ENCODE data around the gene SLIT1. TPM values are rescaled to one million over a fixed set of nuclear protein-coding genes. Genes with fewer than 3 reads are reported as not detected.

The SLIT1 gene
- polyA plus RNA-seq, 1 donor (not counting 4 experiments of a cell fraction or from before 2014, with no cell fraction given) = 0.01 TPM

- Histone ChIP-seq H2AFZ (ENCODE audit: control insufficient read depth, low read length) (no peak overlapping the region), H3K27ac (ENCODE audit: control insufficient read depth, insufficient read depth, low read length) (no peak overlapping the region)
- dilution Hi-C loops (cut with MboI; ENCODE audit: extremely low pct_ligation_motif_present, low sequenced_read_pairs) = no loop called here
Observed at GRCh38 chr10:97228130-97228774, 42.5 kb upstream of the SLIT1 start.

GRCh38 chr10:97226398-97226797 is 40.6 kb upstream of the SLIT1 start:
- Histone ChIP-seq H2AFZ (ENCODE audit: control insufficient read depth, low read length) (no peak overlapping the region), H3K27ac (ENCODE audit: control insufficient read depth, insufficient read depth, low read length) (no peak overlapping the region), H3K9me1 (ENCODE audit: control insufficient read depth, extremely low read depth, insufficient read depth, low read length) (no peaks in the 10 kb centered on the region), H3K9me3 (ENCODE audit: control insufficient read depth, low read depth, low read length) (no peaks in the 10 kb centered on the region), H3K36me3 (ENCODE audit: control insufficient read depth in 2 of 2, extremely low read depth in 1 of 2, insufficient read depth in 2 of 2, low read length in 2 of 2) (peaks cover 2 to 3% of the 10 kb centered on the region in 2 experiments), H4K20me1 (ENCODE audit: control insufficient read depth, extremely low read depth, insufficient read depth, low read length) (no peaks in the 10 kb centered on the region), H3K4me1 (ENCODE audit: control insufficient read depth, extremely low read depth, insufficient read depth, low read length) (no peaks in the 10 kb centered on the region), H3K79me2 (ENCODE audit: control insufficient read depth, insufficient read depth, low read length) (no peaks in the 10 kb centered on the region), H3K9ac (ENCODE audit: control insufficient read depth, extremely low read depth, insufficient read depth, low read length) (no peak overlapping the region), H3K4me3 (ENCODE audit: control insufficient read depth in 2 of 3, extremely low read depth in 1 of 3, insufficient read depth in 2 of 3, low read depth in 1 of 3, low read length in 3 of 3) (no peak overlapping the region), H3K4me2 (ENCODE audit: control insufficient read depth, extremely low read depth, insufficient read depth, low read depth, low read length) (no peak overlapping the region), H3K27me3 (ENCODE audit: control insufficient read depth, extremely low read depth, insufficient read depth, low read length) (no peaks in the 10 kb centered on the region)
- FAIRE-seq (no peak), DNase-seq (ENCODE audit: low read depth, low spot score) (no peak)
- no peak for TF ChIP-seq EZH2 (IDR thresholded peaks at IDR 0.05; ENCODE audit: low read length)
- dilution Hi-C loops (cut with MboI; ENCODE audit: extremely low pct_ligation_motif_present, low sequenced_read_pairs) = no loop called here

More at GRCh38 chr10:97228130-97228774, 42.5 kb upstream of the SLIT1 start:
- Histone ChIP-seq H3K9ac (ENCODE audit: control insufficient read depth, extremely low read depth, insufficient read depth, low read length) (no peak overlapping the region), H3K36me3 (ENCODE audit: control insufficient read depth in 2 of 2, extremely low read depth in 1 of 2, insufficient read depth in 2 of 2, low read length in 2 of 2) (peaks cover 2 to 3% of the 10 kb centered on the region in 2 experiments), H3K9me3 (ENCODE audit: control insufficient read depth, low read depth, low read length) (no peaks in the 10 kb centered on the region), H3K4me1 (ENCODE audit: control insufficient read depth, extremely low read depth, insufficient read depth, low read length) (no peaks in the 10 kb centered on the region), H3K9me1 (ENCODE audit: control insufficient read depth, extremely low read depth, insufficient read depth, low read length) (no peaks in the 10 kb centered on the region), H3K4me3 (ENCODE audit: control insufficient read depth in 2 of 3, extremely low read depth in 1 of 3, insufficient read depth in 2 of 3, low read depth in 1 of 3, low read length in 3 of 3) (no peak overlapping the region), H3K4me2 (ENCODE audit: control insufficient read depth, extremely low read depth, insufficient read depth, low read depth, low read length) (no peak overlapping the region), H3K79me2 (ENCODE audit: control insufficient read depth, insufficient read depth, low read length) (no peaks in the 10 kb centered on the region), H4K20me1 (ENCODE audit: control insufficient read depth, extremely low read depth, insufficient read depth, low read length) (no peaks in the 10 kb centered on the region), H3K27me3 (ENCODE audit: control insufficient read depth, extremely low read depth, insufficient read depth, low read length) (no peaks in the 10 kb centered on the region)
- TF ChIP-seq EZH2 (IDR thresholded peaks at IDR 0.05; ENCODE audit: low read length) (no peak), CTCF (optimal IDR thresholded peaks at IDR 0.05 in 1 of 3, IDR thresholded peaks at IDR 0.05 in 1 of 3, conservative IDR thresholded peaks at IDR 0.05 in 1 of 3; ENCODE audit: extremely low read depth in 1 of 3, insufficient read depth in 2 of 3, low read length in 3 of 3) (no peak)
- FAIRE-seq (no peak), DNase-seq (ENCODE audit: low read depth, low spot score) (no peak)

Measured in keratinocyte (primary cell).